ENCODE results near the gene TSPAN4. TPM values are rescaled to one million over a fixed set of nuclear protein-coding genes. Genes with fewer than 3 reads are reported as not detected.

Gene TSPAN4
- total and polyA plus RNA-seq, 2 of the 13 experiments (the other 11 are each of a cell fraction or from before 2014, with no cell fraction given): 31.7 to 68.3 TPM

DNA sequence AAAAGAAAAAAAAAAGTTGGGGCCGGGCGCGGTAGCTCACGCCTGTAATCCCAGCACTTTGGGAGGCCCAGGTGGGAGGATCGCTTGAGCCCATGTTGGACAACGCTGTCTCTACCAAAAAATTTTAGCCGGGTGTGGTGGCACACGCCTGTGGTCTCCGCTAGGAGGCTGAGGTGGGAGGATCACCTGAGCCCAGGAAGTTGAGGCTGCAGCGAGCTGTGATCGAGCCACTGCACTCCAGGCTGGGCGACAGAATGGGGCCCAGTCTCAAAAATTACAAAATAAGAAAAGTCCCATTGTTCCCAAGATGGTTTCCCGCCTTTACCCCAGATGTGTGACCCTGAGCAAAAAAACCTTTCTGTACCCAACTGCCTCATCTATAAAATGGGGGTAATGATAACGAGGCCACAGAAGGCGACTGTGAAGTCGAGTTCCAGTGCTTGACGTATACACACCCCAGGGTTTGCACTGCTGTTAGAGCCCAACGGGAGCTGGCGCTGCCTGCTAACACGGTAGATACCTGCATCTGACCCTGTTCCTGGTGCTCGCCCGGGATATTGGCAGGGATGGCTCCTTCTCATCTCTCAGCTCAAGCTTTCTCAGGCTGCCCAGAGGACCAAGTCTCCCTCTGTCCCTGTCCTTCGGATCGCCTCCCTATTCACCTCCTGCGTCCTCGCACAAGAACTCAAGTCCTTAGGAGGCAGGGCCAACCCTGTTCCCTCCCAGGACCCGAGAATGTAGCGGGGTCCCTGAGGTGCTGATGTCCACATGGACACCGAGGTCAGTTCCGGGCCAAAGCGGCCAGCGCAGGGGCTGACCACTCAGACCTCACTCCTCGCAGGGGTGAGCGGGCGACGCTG, 34.0 kb upstream of the TSPAN4 start (continued):
- 0 out of 2 replicates have a peak, but pooled peaks have one; percentile 15 for TF ChIP-seq ZNF564 (CRISPR knock-in tag; IDR thresholded peaks at IDR 0.05)
- TF ChIP-seq, protein P1, sequence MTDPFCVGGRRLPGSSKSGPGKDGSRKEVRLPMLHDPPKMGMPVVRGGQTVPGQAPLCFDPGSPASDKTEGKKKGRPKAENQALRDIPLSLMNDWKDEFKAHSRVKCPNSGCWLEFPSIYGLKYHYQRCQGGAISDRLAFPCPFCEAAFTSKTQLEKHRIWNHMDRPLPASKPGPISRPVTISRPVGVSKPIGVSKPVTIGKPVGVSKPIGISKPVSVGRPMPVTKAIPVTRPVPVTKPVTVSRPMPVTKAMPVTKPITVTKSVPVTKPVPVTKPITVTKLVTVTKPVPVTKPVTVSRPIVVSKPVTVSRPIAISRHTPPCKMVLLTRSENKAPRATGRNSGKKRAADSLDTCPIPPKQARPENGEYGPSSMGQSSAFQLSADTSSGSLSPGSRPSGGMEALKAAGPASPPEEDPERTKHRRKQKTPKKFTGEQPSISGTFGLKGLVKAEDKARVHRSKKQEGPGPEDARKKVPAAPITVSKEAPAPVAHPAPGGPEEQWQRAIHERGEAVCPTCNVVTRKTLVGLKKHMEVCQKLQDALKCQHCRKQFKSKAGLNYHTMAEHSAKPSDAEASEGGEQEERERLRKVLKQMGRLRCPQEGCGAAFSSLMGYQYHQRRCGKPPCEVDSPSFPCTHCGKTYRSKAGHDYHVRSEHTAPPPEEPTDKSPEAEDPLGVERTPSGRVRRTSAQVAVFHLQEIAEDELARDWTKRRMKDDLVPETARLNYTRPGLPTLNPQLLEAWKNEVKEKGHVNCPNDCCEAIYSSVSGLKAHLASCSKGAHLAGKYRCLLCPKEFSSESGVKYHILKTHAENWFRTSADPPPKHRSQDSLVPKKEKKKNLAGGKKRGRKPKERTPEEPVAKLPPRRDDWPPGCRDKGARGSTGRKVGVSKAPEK (CRISPR knock-in tag; IDR thresholded peaks at IDR 0.05; ENCODE audit: borderline replicate concordance): no peak
- no peak for TF ChIP-seq GZF1 (CRISPR knock-in tag; IDR thresholded peaks at IDR 0.05)
- TF ChIP-seq JARID2 (CRISPR knock-in tag; IDR thresholded peaks at IDR 0.05; ENCODE audit: insufficient replicate concordance): no peak
- no peak for TF ChIP-seq SNRNP70 (IDR thresholded peaks at IDR 0.05; ENCODE audit: low read depth, low read length)
- TF ChIP-seq, protein P2, sequence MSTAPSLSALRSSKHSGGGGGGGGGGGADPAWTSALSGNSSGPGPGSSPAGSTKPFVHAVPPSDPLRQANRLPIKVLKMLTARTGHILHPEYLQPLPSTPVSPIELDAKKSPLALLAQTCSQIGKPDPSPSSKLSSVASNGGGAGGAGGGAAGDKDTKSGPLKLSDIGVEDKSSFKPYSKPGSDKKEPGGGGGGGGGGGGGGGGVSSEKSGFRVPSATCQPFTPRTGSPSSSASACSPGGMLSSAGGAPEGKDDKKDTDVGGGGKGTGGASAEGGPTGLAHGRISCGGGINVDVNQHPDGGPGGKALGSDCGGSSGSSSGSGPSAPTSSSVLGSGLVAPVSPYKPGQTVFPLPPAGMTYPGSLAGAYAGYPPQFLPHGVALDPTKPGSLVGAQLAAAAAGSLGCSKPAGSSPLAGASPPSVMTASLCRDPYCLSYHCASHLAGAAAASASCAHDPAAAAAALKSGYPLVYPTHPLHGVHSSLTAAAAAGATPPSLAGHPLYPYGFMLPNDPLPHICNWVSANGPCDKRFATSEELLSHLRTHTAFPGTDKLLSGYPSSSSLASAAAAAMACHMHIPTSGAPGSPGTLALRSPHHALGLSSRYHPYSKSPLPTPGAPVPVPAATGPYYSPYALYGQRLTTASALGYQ (CRISPR knock-in tag; IDR thresholded peaks at IDR 0.05): 0 out of 2 replicates have a peak, but pooled peaks have one; percentile 23
- no peak for TF ChIP-seq TBX3 (IDR thresholded peaks at IDR 0.05; ENCODE audit: borderline replicate concordance)
- TF ChIP-seq BRD4 (CRISPR knock-in tag; IDR thresholded peaks at IDR 0.05): peak; percentile 59; the same call in 1 of the 2 replicates
- TF ChIP-seq FOXM1 (CRISPR knock-in tag; IDR thresholded peaks at IDR 0.05): no peak
- no peak; the same call in 1 of the 2 replicates for TF ChIP-seq STAG1 (CRISPR knock-in tag; IDR thresholded peaks at IDR 0.05)
- TF ChIP-seq XBP1 (CRISPR knock-in tag; IDR thresholded peaks at IDR 0.05): peak; percentile 39; the same call in 1 of the 2 replicates
- TF ChIP-seq, protein P3, sequence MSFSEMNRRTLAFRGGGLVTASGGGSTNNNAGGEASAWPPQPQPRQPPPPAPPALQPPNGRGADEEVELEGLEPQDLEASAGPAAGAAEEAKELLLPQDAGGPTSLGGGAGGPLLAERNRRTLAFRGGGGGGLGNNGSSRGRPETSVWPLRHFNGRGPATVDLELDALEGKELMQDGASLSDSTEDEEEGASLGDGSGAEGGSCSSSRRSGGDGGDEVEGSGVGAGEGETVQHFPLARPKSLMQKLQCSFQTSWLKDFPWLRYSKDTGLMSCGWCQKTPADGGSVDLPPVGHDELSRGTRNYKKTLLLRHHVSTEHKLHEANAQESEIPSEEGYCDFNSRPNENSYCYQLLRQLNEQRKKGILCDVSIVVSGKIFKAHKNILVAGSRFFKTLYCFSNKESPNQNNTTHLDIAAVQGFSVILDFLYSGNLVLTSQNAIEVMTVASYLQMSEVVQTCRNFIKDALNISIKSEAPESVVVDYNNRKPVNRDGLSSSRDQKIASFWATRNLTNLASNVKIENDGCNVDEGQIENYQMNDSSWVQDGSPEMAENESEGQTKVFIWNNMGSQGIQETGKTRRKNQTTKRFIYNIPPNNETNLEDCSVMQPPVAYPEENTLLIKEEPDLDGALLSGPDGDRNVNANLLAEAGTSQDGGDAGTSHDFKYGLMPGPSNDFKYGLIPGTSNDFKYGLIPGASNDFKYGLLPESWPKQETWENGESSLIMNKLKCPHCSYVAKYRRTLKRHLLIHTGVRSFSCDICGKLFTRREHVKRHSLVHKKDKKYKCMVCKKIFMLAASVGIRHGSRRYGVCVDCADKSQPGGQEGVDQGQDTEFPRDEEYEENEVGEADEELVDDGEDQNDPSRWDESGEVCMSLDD (CRISPR knock-in tag; IDR thresholded peaks at IDR 0.05; ENCODE audit: borderline replicate concordance): 0 out of 2 replicates have a peak, but pooled peaks have one; percentile 12
- 0 out of 2 replicates have a peak, but pooled peaks have one; percentile 37 for TF ChIP-seq ZNF235 (CRISPR knock-in tag; IDR thresholded peaks at IDR 0.05; ENCODE audit: borderline replicate concordance)
- TF ChIP-seq, protein P4, sequence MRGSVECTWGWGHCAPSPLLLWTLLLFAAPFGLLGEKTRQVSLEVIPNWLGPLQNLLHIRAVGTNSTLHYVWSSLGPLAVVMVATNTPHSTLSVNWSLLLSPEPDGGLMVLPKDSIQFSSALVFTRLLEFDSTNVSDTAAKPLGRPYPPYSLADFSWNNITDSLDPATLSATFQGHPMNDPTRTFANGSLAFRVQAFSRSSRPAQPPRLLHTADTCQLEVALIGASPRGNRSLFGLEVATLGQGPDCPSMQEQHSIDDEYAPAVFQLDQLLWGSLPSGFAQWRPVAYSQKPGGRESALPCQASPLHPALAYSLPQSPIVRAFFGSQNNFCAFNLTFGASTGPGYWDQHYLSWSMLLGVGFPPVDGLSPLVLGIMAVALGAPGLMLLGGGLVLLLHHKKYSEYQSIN (CRISPR knock-in tag; IDR thresholded peaks at IDR 0.05; ENCODE audit: borderline replicate concordance): no peak
- TF ChIP-seq KAT7 (CRISPR knock-in tag; IDR thresholded peaks at IDR 0.05; ENCODE audit: borderline replicate concordance): no peak; the same call in 1 of the 2 replicates
- TF ChIP-seq ZFP37 (CRISPR knock-in tag; IDR thresholded peaks at IDR 0.05; ENCODE audit: borderline replicate concordance): 0 out of 2 replicates have a peak, but pooled peaks have one; percentile 34
- no peak for TF ChIP-seq REXO4 (CRISPR knock-in tag; IDR thresholded peaks at IDR 0.05; ENCODE audit: borderline replicate concordance)
- no peak for TF ChIP-seq DNMT1 (CRISPR knock-in tag; IDR thresholded peaks at IDR 0.05)
- TF ChIP-seq ZSCAN22 (CRISPR knock-in tag; IDR thresholded peaks at IDR 0.05): no peak
- TF ChIP-seq ZNF598 (CRISPR knock-in tag; IDR thresholded peaks at IDR 0.05; ENCODE audit: borderline replicate concordance): 0 out of 2 replicates have a peak, but pooled peaks have one; percentile 66
